ENCODE results near the gene TDRD1.

The TDRD1 gene

GRCh38 chr10:114272696-114273095 is 93.5 kb downstream of the TDRD1 start:
- no peak for DNase-seq

- DNase-seq, result no peak
These were observed 94.8 kb downstream of the TDRD1 start for GRCh38 chr10:114273910-114274309.

GRCh38 chr10:114274616-114275453 is 95.7 kb downstream of the TDRD1 start:
- DNase-seq, result no peak

GRCh38 chr10:114276066-114276465 is 96.9 kb downstream of the TDRD1 start:
- DNase-seq, result no peak

- no peak for DNase-seq
These were observed 97.5 kb downstream of the TDRD1 start for GRCh38 chr10:114276671-114277070.

GRCh38 chr10:114278140-114278883 is 99.2 kb downstream of the TDRD1 start:
- DNase-seq, result no peak

GRCh38 chr10:114278884-114279191 is 99.7 kb downstream of the TDRD1 start:
- no peak for DNase-seq

GRCh38 chr10:114279289-114279688 is 100.1 kb downstream of the TDRD1 start:
- DNase-seq, result no peak

- DNase-seq, result no peak
These were observed 100.9 kb downstream of the TDRD1 start for GRCh38 chr10:114279901-114280644.

GRCh38 chr10:114281006-114281405 is 101.9 kb downstream of the TDRD1 start:
- DNase-seq, result no peak

GRCh38 chr10:114281461-114281860 is 102.3 kb downstream of the TDRD1 start:
- DNase-seq, result no peak
